GM21381 (cell line): ENCODE results near the gene ZPLD1.

Experiments
- ATAC-seq: cut with Tn5 transposase; IDR thresholded peaks from one replicate; pipeline ENCODE4 v1.9.1; 2021; ENCODE audit warnings: mild to moderate bottlenecking, moderate library complexity; ENCODE audit not compliant: unreplicated experiment

ZPLD1 gene

GRCh38 chr3:102521246-102521645 lies 86.4 kb downstream of the ZPLD1 start:
- ATAC-seq: no peak

GRCh38 chr3:102525624-102526023 lies 90.8 kb downstream of the ZPLD1 start:
- no peak for ATAC-seq

GRCh38 chr3:102526865-102527264 lies 92.0 kb downstream of the ZPLD1 start:
- no peak for ATAC-seq

GRCh38 chr3:102528727-102529126 lies 93.9 kb downstream of the ZPLD1 start:
- ATAC-seq: no peak
